Stimulated activated CD8-positive, alpha-beta memory T cell treated with anti-CD3 and anti-CD28 coated beads, Interleukin-15, amount 100 ng/mL, for 4 hours (primary cell): ENCODE measurements around the gene NSUN2.

ENCODE experiments used
- DNase-seq, 2 donors: peaks; one replicate each; pipeline ENCODE4 v3.0.0-alpha.2; 2020; ENCODE audit warnings: low read depth in 2 of 2

Gene NSUN2

DNA sequence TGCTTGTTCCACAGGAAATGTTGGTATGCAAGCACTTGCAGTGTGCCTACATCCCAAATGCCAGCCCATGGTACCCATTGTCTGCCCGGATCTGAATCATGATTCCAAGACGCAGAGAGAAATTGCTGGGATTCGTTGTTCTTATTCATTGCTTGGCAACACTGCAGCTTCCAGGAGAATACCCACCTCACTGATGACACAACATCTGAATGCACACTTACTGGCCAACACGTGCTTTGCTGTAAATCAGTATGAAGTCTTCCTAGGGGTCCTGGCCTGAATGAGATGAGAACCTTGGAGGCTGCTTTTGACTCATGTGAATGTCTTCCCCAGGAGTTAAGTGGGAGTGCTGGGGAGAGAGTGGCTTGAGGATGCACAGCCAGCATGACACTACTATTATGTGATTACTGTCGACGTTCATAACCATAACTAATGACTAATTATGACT lies 12.0 kb upstream of the NSUN2 start:
- DNase-seq, result no peak

DNA sequence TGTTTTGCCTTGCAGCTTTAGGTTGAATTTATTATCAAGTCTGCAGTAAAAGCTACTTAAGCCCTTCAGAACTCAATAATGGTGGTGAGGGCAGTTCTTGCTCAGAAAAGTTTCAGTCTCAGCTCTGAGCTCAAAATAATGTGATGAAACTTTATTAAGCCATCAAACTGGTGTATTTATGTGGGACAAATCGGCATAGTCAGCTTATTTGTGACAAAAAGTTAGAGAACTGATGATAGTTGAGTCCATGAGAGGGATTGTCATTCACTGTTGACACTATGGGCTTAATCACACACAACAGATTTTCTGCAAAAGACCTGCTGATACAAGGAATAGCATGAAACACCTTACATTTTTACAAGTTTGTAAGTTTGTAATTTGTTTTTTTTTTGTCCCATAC lies 9.8 kb upstream of the NSUN2 start:
- no peak for DNase-seq

DNA sequence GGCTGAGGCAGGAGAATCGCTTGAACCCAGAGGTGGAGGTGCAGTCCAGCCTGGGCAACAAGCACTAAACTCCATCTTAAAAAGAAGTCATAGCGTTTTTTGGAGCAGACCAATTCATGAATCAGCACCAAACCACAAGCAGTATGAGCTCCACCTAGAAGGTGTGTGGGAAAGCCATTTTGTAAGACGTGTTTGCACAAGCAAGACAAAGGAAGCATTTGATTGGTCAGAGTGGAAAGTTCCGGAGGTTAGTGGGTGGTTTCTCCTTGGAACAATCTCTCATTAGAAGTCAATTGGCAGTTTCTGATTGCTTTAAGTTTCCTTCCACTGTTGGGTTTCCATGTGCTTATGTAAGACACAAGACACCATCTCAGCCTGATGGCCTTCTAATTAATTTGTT lies 5.4 kb upstream of the NSUN2 start:
- DNase-seq, result no peak

DNA sequence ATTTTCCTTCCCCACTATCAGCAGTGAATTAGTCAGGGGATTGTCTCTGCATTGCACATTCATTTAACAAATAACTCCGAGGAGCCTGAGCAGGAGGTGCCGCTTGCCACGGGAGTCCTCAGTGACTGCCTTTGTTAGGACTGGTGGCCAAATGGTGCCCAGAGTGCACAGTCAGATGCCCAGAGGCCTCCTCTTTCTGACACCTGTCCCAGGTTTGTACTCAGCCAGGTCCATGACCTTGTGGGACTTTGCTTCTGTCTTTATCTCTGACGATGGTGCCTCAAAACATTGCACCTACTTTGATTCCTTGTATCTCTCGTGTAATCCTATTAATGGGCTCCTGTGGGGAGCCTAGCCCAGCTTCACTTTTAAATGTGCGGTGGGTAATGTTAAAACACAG lies 4.7 kb upstream of the NSUN2 start:
- no peak for DNase-seq

DNA sequence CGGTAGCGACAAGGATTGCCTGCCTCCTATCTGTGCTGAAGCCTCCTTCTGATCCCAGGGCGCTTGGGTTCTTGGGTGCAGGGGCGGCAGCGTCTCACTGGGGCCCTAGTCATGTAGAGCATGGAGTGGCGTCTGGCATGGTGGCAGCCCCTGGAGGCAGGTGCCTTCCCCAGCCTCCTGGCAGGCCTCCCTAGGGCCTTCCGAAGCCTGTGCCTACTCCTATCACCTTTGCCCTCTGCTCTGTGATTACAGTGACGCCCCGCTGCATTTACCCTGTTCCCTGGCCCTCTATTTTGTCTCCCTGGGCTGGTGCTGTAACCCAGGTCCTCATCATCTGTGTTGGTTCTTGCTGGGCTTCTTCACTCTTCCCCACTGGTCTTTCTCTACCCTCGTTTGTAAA lies 4.2 kb upstream of the NSUN2 start:
- DNase-seq, result no peak

DNA sequence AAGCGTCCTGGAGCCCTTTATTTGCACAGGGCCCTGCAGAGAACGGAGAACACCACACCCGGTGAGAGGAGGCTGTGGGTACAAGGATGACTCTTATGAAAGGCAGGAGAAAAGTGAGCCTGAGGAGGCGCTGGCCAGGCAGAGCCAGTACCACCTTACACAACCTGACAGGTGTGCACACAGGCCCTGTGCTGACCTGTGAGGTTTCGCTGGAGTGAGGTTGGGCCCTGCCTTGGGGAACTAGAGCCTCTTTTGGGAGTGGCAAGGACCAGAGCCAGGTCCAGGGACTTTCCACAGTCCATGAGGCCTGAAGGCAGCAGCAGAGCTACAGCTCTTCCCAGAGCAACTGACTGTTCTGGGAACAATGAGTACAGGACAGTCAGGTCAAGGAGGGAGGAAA lies 3.4 kb upstream of the NSUN2 start:
- no peak for DNase-seq

DNA sequence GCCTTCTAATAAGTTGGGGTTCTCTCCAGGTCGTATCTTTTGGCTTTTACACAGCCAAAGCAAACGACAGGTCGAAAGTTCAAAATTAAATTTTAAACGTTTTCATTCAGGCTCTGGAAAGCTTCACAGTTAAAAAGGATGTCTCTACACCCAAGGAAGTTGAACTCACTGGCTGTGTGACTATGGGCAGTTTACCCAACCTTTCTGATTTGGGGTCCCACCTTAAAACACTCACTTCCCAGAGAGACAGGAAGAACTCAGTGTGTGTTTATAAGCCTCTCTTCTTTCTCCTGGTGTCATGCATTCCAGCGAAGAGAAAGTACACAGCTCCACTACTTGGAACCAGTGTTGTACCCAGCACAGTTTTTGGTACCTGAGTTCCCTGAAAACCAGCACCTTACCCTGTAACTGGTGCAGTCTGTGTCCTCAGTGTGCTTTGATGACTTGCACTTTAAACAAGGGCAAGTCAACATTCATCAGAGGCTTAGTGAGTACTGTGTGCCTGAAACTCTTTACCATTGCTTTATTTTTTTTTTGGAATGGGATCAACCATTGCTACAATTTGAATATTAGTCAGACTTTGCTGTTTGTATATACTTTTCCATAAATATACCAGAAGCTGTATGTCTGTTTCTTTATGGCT lies 2.1 kb upstream of the NSUN2 start:
- DNase-seq, result no peak

DNA sequence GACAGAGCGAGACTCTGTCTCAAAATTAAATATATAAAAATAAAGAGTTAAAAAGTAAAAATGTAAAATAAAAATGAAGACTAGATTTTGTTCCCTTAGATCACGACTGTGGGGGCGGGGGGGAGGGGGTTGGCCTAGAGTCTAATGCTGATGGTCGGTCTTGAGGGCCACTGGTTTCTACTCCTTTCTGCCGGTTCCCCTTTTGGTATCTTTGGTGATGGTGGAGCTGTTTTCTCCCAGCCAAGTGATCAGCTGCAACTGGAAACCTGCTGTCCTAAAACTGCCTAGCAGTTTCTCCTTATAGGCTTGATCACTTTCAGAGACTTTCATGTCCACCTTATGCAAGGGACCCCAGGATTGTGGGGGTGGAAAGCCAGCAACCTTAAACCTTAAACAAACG lies 1.5 kb upstream of the NSUN2 start:
- no peak for DNase-seq

DNA sequence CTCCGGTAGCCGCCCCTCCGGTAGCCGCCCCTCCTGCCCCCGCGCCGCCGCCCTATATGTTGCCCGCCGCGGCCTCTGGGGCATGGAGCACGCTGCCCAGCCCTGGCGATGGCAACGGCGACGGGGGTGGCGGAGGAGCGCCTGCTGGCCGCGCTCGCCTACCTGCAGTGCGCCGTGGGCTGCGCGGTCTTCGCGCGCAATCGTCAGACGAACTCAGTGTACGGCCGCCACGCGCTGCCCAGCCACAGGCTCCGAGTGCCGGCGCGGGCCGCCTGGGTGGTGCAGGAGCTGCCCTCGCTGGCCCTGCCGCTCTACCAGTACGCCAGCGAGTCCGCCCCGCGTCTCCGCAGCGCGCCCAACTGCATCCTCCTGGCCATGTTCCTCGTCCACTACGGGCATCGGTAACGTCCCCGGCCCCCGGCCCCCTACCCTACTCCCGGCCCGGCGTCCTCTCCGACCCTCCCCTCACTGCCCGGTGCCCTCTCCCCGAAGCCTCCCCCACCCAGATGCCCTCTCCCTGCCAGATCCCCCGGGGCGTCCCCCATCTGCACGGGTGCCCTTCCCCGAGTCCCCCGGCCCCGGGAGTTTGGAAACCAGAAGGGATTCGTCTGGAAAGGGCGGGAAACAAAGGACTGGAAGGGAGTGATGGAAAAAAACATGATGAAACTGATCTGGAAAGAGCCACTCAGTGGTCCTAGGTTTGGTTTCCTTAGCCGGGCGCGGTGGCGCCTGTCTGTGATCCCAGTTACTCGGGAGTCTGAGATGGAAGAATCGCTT lies 813 bp upstream of the NSUN2 start:
- DNase-seq, result no peak

DNA sequence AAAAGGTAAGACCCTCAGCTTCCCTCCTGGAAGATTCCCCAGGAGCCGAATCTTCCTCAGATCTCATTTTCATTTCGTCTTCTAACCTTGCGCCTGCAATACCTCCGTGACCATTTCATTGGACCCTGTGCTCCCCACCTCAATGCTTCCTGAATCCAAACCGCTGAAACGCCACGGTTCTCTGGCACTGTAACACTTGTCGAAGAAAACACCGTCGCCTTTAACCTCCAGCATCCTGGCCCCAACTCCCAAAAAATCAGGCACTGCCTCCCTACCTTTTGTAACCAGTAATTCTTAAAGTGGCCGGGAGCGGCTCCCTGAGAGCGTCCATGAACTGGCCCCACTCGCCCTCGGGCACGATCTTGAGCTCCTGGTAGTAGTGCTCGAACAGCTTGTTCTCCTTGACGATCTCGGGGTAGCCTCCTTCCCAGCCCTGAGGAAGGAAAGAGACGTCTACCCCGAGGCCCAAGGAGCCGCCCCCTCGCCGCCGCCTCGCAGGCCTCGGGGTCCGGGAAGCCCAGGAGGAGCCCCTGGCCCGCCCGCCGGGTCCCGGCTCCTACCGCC lies 438 bp downstream of the NSUN2 start:
- no peak for DNase-seq

DNA sequence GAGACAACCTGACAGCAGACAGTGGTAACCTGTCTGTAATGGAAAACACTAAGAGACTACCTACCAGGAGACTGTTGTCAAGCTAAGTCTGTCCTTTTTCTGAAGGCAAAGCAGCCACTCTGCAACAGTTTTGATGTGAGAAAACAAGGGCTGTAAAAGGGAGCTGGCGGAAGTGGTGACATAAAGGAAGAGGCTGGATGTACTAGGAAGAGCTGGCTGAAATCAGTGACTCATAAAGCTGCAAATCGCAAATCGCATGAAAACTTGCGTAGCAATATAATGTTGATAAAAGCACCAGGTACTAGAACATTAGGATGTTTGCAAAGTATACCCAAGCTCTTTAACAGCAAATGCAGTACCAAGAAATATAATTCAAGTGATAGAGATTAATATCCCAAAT lies 1.4 kb downstream of the NSUN2 start:
- DNase-seq, result no peak

DNA sequence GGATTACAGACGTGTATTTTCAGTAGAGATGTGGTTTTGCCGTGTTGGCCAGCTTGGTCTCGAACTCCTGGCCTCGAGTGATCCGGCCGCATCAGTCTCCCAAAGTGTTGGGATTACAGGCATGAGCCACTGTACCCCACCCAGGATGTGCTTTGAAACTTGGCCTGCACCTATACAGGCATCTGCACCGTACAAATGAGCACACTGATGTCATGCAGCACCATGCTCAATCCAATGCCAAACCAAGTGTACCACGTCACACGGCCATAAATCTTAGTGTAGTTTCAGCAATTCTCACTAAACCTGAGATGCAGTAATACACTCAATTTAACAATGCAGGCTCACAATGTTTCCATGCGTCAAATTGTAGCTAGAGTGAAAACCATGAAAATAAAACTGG lies 6.3 kb downstream of the NSUN2 start:
- no peak for DNase-seq

DNA sequence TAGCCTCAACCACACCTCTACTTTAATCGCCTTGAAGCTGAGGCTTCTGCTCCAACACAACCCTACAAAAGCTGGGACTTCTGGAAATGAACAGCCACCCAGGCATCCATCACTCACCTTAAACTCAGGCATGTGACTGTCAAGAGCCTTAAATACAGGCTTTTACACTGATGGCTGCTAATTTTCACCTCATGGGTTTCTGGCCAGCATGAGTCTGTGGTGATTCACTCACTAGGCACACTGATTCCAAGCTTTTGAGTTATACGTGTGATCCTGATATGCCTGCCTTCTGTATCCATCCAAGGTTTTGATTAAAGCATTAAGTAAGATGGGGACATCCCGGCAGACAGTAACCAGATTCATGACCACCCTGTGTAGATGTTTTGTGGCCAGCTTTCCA lies 8.9 kb downstream of the NSUN2 start:
- DNase-seq, result no peak

DNA sequence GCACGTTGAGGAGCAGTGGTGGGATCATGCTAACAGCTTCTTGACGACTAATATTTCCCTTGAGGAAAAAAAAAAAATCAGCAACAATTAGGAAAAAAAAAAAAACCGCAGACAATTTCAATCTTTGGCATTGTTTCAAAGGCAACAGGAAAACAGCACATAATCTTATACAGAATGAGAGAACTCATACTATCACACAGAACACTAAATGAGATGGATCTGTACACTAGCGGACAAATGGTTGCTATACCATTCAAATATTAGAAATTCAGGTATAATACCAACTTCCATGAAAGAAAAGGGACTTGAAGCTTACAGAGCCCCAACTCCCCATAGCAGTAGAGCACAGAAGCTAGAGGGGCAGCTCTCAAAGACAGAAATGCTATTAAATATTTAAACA lies 9.6 kb downstream of the NSUN2 start:
- DNase-seq, result no peak

DNA sequence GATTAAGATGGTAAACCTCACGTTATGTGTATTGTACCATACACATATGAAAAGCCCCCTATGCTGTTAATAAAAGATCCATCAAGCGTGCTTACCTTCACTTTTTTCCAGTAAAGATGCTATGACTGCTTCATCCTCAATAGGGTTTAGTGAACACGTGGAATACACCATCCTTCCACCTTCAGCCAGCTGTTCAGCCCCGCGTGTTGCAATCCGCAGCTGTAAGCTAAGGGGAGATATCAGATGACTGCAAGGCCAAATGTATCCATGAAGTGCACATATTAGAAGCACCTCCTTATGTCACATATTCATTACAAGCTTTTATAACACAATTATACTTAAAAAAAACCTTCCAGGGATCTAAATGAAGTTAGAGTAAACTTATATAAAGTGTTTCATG lies 16.2 kb downstream of the NSUN2 start:
- DNase-seq, result no peak

DNA sequence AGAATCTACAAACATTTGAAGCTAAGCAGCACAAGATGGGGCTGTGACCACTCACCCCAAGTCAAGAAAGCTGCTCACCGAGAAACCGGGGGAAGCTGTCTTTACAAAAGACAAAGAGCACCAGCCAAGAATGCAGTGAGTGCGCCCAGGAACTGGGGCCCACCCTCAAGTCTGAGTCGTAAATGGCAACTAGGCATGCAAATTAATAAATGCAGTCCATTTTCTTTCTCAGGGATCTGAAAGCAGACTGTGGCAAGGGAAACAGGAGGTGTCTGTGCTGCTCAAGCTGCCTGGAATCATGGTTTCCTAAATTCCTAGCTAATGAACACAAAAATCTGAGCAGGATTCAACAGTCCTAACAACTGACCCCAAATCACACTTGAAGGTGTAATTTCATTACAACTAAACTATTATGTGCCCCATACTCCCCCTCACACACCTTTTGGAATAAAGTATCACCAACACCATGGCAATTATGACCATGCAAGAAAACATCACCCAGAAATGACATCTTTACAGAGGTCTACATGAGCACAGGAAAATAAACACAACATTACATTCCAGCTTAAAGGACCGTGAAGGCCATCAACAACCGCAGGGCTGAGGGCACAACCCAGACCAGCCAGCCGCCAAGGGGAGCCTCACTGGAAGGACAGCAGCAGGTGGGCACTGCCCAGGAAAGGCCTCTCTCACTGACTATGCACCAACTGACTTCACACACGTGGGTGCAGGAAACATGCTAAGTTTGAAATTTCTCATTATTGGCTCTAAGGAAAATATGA lies 17.6 kb downstream of the NSUN2 start:
- DNase-seq, result no peak

DNA sequence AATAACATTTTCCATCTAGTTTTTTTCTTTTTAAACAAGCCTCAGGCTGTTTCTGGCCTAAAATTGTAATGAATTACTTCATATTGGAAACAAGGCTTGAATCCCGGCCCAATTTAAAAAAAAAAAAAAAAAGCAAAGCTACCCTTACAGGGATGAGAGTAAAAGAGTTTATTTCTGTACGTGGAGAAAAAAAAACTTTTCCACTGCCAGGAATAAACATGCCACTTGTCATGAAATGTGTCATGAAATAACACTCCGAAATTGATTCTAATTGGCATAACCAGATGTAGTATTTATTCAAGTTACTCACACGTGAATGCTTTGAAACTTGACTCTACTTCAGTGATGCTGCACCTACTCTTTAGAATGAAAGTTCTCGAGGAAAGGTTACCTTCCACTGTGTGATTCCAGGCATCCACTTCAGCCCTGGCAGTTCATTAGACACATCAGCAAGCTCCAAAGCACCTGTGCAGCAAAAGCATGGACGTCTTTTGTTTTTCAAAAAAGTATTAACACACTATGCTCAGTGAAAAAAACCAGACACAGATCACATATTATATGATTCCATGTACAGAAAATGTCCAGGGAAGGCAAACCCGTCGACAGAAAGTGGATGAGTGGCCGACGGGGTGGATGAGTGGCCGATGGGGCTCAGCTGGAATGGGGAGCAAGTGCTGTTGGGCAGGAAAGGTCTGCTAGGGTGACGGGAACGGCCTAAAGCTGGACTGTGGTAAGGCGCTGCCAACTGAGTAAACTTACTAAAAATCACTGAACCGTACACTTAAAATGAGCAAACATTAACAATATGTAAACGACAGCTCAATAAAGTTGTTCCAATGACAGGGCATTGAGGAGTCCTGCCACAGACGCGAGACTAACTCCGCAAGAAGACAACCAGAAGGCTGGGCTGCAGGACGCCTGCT lies 21.2 kb downstream of the NSUN2 start:
- no peak for DNase-seq

DNA sequence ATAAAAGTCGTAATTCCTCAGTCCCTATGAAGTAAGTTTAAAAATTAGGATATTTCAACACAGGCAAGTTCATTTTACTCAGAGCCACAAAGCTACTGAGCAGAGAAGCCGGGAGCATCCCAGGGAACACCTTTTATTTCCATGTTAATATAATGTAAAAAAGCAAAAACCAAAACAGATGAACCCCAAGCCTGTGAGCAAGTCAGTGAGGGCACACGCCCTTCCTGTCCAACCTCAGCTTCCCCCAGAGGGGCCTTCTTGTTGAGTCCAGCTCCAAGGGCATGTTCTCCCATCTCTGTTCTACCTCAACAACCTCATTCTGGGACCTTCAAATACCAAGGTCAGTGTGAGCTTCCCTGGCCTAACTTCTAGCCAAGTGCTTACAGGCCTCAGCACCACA lies 24.8 kb downstream of the NSUN2 start:
- DNase-seq, result no peak

DNA sequence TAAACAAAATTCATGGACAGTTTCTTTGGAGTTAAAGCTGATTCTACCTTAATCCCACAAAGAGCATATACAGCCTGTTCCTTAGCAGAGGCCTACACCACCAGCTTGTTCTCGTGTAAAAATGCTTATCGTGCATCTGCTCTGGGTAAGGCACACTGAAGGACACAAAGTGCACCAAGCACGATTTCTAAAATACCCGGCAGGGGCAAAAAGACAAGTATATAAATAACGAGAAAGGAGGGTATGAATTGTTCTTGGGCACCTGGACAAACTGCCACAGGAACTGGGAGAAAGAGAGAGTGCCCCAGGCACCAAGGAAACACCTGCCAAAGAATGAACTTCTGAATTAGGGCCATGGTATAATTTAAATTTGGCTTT lies 25.3 kb downstream of the NSUN2 start:
- DNase-seq, result no peak

DNA sequence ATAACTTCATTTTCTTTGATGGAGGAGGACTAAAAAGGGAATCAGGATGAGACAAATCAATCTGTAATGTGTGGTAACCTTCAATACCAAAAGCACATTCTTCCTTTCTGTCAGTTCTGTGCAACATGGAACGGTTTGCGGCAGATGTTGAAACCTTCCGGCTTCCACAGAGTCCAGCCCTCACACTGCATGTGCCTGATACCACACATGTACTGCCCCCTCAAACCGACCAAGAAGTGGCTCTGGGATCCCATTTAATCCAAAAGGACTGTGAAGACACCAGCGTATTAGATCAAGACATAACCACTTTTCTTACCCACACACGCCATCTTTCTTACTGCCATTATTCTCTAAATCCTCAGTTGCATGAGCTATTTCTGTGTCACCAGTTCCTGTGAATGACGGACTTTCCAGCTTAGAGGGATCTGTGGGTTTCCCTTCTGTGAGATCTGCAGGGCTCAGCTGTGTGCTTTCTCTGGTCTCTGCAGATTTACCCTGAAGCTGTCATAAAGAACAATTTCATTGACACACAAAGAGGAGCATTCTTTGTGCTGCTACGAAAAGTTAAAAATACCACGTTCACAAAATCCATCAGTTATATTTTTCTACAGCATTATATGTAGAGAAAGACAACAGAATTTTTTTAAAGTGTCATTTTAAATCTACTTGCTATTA lies 25.8 kb downstream of the NSUN2 start:
- DNase-seq, result no peak

DNA sequence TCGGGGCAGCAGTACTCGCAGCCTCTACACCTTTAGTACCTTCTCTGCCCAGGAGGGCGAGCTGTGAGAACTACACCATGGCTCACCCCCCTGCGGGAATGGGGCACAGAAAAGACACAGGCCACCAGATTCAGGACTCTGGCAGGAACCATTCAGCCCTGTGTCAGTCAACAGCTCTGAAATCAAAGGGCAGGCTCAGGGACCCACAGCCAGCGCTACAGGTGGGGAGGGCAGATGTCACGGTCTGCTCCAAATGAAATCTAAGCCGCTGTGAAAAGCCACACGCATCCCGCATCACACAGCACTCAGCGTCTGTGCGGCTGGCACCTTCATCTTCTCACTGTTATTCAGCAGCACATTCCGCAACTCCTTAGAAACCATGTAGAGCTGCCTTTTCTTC lies 27.9 kb downstream of the NSUN2 start:
- no peak for DNase-seq
